Activated B cell treated with CpG ODN at 0.5 μM for 24 hours (primary cell): ENCODE results near the gene MYO7A. TPM values are rescaled to one million over a fixed set of nuclear protein-coding genes. Genes with fewer than 3 reads are reported as not detected.

Source experiments
- ATAC-seq: fragments of 200-7000 bp; cut with Tn5 transposase; one replicate; pipeline ENCODE4 v1.10.0; 2021; ENCODE audit warnings: low read depth, mild to moderate bottlenecking, moderate library complexity
- CTCF ChIA-PET: fragments of 350-600 bp; sonication (Branson Sonifier 250); formaldehyde crosslinking; loops from one replicate; lab custom pipeline; 2021; ENCODE audit warnings: antibody characterized with exemption; lab: Charles Lee
- POLR2A ChIA-PET: fragments of 350-600 bp; sonication (Branson Sonifier 250); formaldehyde crosslinking; loops from one replicate; lab custom pipeline; 2021; ENCODE audit warnings: antibody characterized with exemption; lab: Charles Lee
- DNase-seq: peaks from one replicate; pipeline ENCODE4 v3.0.0; 2022
- H3K27ac Mint-ChIP-seq: one replicate; pipeline ENCODE4 v1.8.0; 2020; ENCODE audit warnings: mixed read lengths
- H3K27me3 Mint-ChIP-seq: one replicate; pipeline ENCODE4 v1.8.0; 2021; ENCODE audit warnings: mixed read lengths
- H3K36me3 Mint-ChIP-seq: one replicate; pipeline ENCODE4 v1.8.0; 2021; ENCODE audit warnings: low read depth, mixed read lengths
- H3K4me1 Mint-ChIP-seq: one replicate; pipeline ENCODE4 v1.8.0; 2021; ENCODE audit warnings: mixed read lengths
- H3K4me3 Mint-ChIP-seq: one replicate; pipeline ENCODE4 v1.8.0; 2020; ENCODE audit warnings: mild to moderate bottlenecking, mixed read lengths
- H3K9me3 Mint-ChIP-seq: one replicate; pipeline ENCODE4 v1.8.0; 2020; ENCODE audit warnings: mixed read lengths
- intact Hi-C: fragments of 100-400 bp; cut with micrococcal nuclease; formaldehyde crosslinking; loops from one replicate; pipeline ENCODE4 v1.15.1; 2024
- total RNA-seq: library from RNA; stranded (reverse); gene quantifications from 2 replicates; pipeline ENCODE4 v1.2.3, GENCODE V29; 2022
- TF ChIP-seq, protein P1 (sequence below): fragments of 200-600 bp; IDR thresholded peaks from one replicate; pipeline ENCODE4 v1.8.0; 2022; ENCODE audit warnings: antibody characterized with exemption, mild to moderate bottlenecking

MYO7A gene
- total RNA-seq, 1 donor from 2014 or later = 5.4 TPM

DNA sequence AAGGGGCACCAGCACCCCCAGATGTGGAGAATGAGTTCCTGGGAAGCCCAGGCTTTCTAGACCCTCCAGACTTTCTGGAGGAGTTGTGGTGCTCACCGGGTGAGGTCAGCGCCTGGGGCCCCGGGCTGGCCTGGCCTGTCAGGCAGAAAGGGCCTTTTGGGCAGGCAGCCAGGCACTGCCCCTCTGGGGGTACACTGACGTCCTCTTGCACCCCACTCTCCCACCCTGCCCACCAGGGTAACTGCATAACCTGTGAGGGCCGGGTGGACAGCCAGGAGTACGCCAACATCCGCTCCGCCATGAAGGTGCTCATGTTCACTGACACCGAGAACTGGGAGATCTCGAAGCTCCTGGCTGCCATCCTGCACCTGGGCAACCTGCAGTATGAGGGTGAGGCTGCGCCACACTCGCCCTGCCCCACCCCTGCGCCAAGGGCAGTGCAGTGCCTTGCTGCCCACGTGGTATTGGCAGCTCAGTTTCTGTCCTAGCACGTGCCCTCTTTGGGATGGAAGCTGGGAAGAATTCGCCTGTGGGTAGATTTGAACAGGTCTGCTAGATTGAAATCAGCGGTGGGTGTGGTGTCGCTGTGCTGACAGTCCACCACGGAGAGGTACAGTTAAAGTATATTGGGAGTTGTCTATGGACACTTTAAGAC lies 30.1 kb downstream of the MYO7A start:
- ChIA-PET POLR2A (no interaction called here), CTCF (no interaction called here)
- intact Hi-C loops = no loop called here

DNA sequence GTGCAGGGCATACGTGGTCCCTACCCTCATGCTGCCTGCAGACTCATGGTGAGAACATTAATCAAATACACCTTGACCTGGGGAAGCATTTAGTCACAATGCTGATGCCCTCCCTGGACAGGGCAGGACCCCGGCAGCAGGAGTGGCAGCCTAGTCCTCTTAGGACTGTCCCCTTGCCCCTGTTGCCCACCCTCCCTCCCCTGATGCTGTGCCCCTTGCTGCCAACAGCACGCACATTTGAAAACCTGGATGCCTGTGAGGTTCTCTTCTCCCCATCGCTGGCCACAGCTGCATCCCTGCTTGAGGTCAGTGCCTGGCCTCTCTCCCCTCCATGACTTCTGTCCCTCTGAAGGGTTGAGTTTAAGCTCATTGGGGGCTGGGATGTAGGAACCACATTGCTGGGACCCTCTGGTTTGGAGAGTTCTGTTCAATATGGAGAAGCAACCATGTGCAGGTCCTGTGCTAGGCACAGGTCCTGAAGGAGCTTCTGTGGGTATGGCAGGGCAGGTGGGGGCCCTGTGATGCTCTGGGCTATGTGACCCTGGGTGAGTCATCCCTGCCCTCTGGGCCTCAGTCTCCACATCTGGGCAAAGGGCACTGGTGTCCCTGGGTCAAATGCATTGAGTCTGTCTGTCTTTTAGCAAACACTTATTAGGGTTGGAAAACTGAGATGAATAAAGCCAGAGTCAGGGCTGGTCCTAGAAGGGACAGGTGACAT lies 31.3 kb downstream of the MYO7A start:
- Mint-ChIP-seq H3K36me3 (no peaks in the 10 kb centered on the region), H3K27me3 (no peaks in the 10 kb centered on the region), H3K27ac (no peak overlapping the region), H3K9me3 (no peaks in the 10 kb centered on the region), H3K4me1 (no peaks in the 10 kb centered on the region), H3K4me3 (no peak overlapping the region)
- TF ChIP-seq, protein P1, sequence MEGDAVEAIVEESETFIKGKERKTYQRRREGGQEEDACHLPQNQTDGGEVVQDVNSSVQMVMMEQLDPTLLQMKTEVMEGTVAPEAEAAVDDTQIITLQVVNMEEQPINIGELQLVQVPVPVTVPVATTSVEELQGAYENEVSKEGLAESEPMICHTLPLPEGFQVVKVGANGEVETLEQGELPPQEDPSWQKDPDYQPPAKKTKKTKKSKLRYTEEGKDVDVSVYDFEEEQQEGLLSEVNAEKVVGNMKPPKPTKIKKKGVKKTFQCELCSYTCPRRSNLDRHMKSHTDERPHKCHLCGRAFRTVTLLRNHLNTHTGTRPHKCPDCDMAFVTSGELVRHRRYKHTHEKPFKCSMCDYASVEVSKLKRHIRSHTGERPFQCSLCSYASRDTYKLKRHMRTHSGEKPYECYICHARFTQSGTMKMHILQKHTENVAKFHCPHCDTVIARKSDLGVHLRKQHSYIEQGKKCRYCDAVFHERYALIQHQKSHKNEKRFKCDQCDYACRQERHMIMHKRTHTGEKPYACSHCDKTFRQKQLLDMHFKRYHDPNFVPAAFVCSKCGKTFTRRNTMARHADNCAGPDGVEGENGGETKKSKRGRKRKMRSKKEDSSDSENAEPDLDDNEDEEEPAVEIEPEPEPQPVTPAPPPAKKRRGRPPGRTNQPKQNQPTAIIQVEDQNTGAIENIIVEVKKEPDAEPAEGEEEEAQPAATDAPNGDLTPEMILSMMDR = no peak
- ATAC-seq (no peak), DNase-seq (no peak)
- CTCF ChIA-PET = interaction anchor here (0.5 kb wide), 1 partner anchor 647 kb away, joined by 5 read pairs; no protein-coding TSS in a partner anchor
- POLR2A ChIA-PET = no interaction called here
- intact Hi-C loops = no loop called here

More for the DNA sequence above, 30.1 kb downstream of the MYO7A start:
- Mint-ChIP-seq H3K4me3 (no peak overlapping the region), H3K36me3 (no peaks in the 10 kb centered on the region), H3K27me3 (peaks cover 3% of the 10 kb centered on the region), H3K9me3 (no peaks in the 10 kb centered on the region), H3K4me1 (no peaks in the 10 kb centered on the region), H3K27ac (no peak overlapping the region)
- ATAC-seq = no peak
- DNase-seq = no peak
- TF ChIP-seq, protein P1 = no peak

DNA sequence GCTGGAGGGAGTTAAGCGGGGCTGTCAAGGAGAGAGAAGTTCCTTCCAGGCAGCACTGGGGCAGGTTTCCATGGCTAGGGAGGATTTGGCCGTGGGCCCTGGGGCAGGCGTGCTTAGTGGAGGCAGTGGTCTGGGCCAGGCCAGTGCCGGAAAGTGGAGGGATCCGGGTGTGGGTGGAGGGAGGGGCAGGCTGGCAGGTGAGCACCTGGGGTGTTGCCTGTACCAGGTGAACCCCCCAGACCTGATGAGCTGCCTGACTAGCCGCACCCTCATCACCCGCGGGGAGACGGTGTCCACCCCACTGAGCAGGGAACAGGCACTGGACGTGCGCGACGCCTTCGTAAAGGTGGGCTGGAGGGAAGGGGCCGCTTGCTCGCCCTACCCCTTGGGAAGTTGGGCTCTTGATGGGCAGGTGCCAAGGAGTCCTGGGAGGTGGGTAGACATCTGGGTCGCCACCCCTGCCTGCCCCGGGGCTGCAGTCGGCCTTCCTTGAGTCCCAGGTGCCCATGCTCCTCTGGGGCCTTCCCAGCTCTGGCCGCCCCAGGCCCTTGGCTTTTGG lies 32.0 kb downstream of the MYO7A start:
- Mint-ChIP-seq H3K27ac (no peak overlapping the region), H3K27me3 (no peaks in the 10 kb centered on the region), H3K4me1 (no peaks in the 10 kb centered on the region), H3K9me3 (no peaks in the 10 kb centered on the region), H3K4me3 (no peak overlapping the region), H3K36me3 (no peaks in the 10 kb centered on the region)
- ChIA-PET POLR2A (no interaction called here), CTCF (no interaction called here)
- no peak for ATAC-seq
- no peak for DNase-seq
- intact Hi-C loops = no loop called here
- TF ChIP-seq, protein P1 = no peak

- Mint-ChIP-seq H3K27me3 (no peaks in the 10 kb centered on the region), H3K36me3 (no peaks in the 10 kb centered on the region), H3K4me3 (no peak overlapping the region), H3K4me1 (no peaks in the 10 kb centered on the region), H3K27ac (no peak overlapping the region), H3K9me3 (no peaks in the 10 kb centered on the region)
- TF ChIP-seq, protein P1 = no peak
- DNase-seq (no peak), ATAC-seq (no peak)
- POLR2A ChIA-PET = no interaction called here
- intact Hi-C loops = no loop called here
- CTCF ChIA-PET = no interaction called here
These were observed 35.2 kb downstream of the MYO7A start for GRCh38 chr11:77163271-77163670.

GRCh38 chr11:77165066-77165465 lies 37.0 kb downstream of the MYO7A start:
- H3K27me3 Mint-ChIP-seq = no peaks in the 10 kb centered on the region
- TF ChIP-seq, protein P1 = no peak
- H3K4me3 Mint-ChIP-seq = no peak overlapping the region
- ATAC-seq = no peak
- H3K27ac Mint-ChIP-seq = no peak overlapping the region
- no peak for DNase-seq
- no peaks in the 10 kb centered on the region for H3K36me3 Mint-ChIP-seq
- ChIA-PET POLR2A (no interaction called here), CTCF (no interaction called here)
- H3K9me3 Mint-ChIP-seq = no peaks in the 10 kb centered on the region
- intact Hi-C loops = no loop called here
- H3K4me1 Mint-ChIP-seq = no peaks in the 10 kb centered on the region
